IPS-NIHi7 (cell line): ENCODE measurements around the gene NOC2L.
"Not testable (repeated sequence)": the region's sequence is repeated elsewhere in the genome, so short reads cannot be mapped to it uniquely, and the experiment has no call there.

Experiments used
- DNase-seq: peaks from one replicate; pipeline ENCODE4 v3.0.0; 2012; ENCODE audit warnings: mixed read lengths; ENCODE audit errors: extremely low spot score

Gene NOC2L

DNA sequence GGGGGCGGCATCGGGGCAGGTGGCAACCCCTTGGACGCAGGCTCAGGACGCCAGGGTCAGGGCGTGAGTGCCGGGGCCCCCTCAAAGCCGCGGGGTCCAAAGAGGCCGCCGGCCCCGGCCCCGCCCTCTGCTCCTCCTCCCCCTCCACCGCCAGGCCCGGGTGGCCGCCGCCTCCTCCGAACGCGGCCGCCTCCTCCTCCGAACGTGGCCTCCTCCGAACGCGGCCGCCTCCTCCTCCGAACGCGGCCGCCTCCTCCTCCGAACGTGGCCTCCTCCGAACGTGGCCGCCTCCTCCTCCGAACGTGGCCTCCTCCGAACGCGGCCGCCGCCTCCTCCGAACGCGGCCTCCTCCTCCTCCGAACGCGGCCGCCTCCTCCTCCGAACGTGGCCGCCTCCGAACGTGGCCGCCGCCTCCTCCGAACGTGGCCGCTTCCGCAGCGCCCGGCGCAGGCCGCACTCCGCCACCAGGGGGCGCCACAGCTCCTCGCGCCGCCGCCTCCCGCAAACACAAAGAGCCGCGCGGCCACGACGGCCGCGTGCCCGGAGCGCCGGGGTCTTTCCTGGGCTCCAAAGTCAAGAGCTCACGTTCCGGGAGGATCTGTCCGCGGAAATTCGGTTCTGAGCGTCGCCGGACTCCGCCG is 54.6 kb downstream of the NOC2L start:
- DNase-seq = peak; percentile 86

- DNase-seq = peak; percentile 15
Observed at GRCh38 chr1:903721-904271, 55.3 kb downstream of the NOC2L start.

- DNase-seq = no peak
Observed at GRCh38 chr1:903305-903704, 55.8 kb downstream of the NOC2L start.

DNA sequence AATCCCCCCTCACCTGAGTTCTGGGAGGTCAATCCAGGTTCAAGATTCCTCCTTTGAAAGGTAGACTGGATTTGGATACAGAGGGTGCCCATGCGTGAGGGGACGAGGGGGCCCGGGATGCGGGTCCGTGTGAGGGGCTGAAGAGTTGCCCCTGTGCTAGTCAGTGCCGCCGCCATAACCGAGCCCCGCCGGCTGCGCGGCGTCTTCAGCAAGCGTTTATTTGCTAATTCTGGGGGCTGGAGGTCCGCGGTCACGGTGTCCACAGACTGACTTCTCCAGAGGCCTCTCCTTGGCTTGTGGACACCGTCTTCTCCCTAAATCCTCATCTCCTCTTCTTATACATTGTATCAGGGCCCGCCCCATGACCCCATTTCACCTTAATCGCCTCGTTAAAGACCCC is 56.3 kb downstream of the NOC2L start:
- no peak for DNase-seq

DNA sequence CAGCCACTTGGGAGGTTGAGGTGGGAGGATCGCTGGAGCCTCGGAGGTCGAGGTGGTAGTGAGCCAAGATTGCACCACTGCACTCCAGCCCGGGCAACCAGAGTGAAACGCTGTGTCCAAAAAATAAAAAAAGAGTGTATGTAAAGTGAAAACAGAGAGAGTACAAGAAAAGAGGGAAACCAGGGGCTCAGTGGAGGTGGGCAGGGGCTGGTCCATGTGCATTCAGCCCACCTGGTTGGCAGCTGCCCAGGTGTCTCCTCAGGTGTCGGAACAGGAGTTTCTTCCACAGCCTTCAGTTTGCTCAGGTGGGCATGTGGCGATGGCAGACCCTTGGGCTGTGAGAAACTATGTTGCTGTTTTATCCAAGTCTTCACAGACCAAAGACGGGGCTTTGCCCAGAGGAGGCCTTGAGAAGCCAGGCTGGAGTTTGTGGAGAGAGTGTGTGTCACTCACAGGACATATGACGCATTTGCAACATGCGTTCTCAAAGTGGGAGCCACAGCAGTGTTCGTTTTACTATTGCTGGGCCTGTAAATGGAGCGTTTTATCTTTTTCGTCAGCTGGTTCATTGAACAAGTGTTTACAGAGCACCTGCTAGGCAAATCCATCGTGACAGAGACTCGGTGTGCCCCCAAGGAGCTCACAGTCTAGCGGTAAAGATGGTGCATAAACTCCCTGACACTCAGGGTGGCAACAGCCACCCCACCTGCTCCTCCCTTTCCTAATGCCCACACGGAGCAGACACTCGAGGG is 57.8 kb downstream of the NOC2L start:
- peak; percentile 6 for DNase-seq

GRCh38 chr1:899636-900317 is 59.3 kb downstream of the NOC2L start:
- peak; percentile 5 for DNase-seq

GRCh38 chr1:897951-898350 is 61.1 kb downstream of the NOC2L start:
- not testable (repeated sequence) for DNase-seq

DNA sequence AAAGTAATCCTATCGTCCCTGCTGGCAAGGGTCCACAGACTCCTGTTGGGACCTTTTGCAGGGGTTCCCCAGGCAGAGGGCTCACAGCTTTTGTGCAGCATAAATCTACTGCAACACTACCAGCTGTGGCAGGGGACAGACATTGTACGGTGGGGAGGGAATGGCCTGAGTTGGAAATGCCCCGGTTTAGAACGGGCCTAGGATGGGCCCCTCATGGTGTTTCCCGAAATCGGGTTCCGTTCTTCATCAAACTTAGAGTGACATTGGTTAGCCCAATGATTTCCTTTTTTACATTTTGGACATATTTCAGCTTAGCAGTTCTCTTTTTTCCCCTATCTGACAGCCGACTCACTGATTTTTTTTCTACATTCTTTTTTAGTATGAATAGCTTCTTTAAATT is 61.8 kb downstream of the NOC2L start:
- no peak for DNase-seq
